GM12801 (cell line): Measurements from ENCODE around the gene MYT1.

Experiments used
- CTCF ChIP-seq: IDR thresholded peaks from one replicate; pipeline ENCODE4 v1.5.1; 2011; ENCODE audit warnings: control low read depth; ENCODE audit not compliant: insufficient read length; ENCODE audit errors: extremely low read depth

The MYT1 gene

GRCh38 chr20:64138276-64138815 lies 25.9 kb upstream of the MYT1 start:
- TF ChIP-seq CTCF, result no peak

- TF ChIP-seq CTCF, result no peak
Observed at GRCh38 chr20:64139199-64140060, 24.8 kb upstream of the MYT1 start.

GRCh38 chr20:64140061-64140931 lies 24.0 kb upstream of the MYT1 start:
- no peak for TF ChIP-seq CTCF

- TF ChIP-seq CTCF, result no peak
Observed at GRCh38 chr20:64140956-64141355, 23.3 kb upstream of the MYT1 start.

GRCh38 chr20:64142590-64142989 lies 21.7 kb upstream of the MYT1 start:
- TF ChIP-seq CTCF, result no peak

- no peak for TF ChIP-seq CTCF
Observed at GRCh38 chr20:64143018-64143801, 21.0 kb upstream of the MYT1 start.
